RPMI7951 (cell line): ENCODE measurements around the gene BRICD5. TPM values are rescaled to one million over a fixed set of nuclear protein-coding genes. Genes with fewer than 3 reads are reported as not detected.

Source experiments
- DNase-seq: peaks from one replicate; pipeline ENCODE4 v3.0.0-alpha.2; 2012; ENCODE audit warnings: low read depth
- total RNA-seq: library from RNA; depleted of rRNA; stranded (reverse); fragments of >200 nt; shearing (Covaris generic); gene quantifications from 2 replicates; pipeline ENCODE4 v1.2.3, GENCODE V29; 2014

Gene BRICD5
- total RNA-seq, 1 experiment from 2014 or later = 0.96 TPM

- no peak for DNase-seq
Observed at GRCh38 chr16:2237493-2238149, 27.0 kb upstream of the BRICD5 start.

- DNase-seq = no peak
Observed at GRCh38 chr16:2237102-2237482, 26.4 kb upstream of the BRICD5 start.

- DNase-seq = no peak
Observed at GRCh38 chr16:2236337-2237101, 25.9 kb upstream of the BRICD5 start, which contains the start of gene DNASE1L2. DNASE1L2 (plus strand) TSS chr16:2236444; CDS start chr16:2236817, 373 bp downstream.

- DNase-seq = no peak
Observed at GRCh38 chr16:2235695-2236336, 25.2 kb upstream of the BRICD5 start.

GRCh38 chr16:2235234-2235651 lies 24.6 kb upstream of the BRICD5 start:
- no peak for DNase-seq

- no peak for DNase-seq
Observed at GRCh38 chr16:2234813-2235170, 24.1 kb upstream of the BRICD5 start.

GRCh38 chr16:2233872-2234812 lies 23.5 kb upstream of the BRICD5 start:
- DNase-seq = no peak

- DNase-seq = no peak
Observed at GRCh38 chr16:2233046-2233775, 22.5 kb upstream of the BRICD5 start.

- DNase-seq = no peak
Observed at GRCh38 chr16:2232094-2232990, 21.7 kb upstream of the BRICD5 start.

- no peak for DNase-seq
Observed at GRCh38 chr16:2231016-2231931, 20.6 kb upstream of the BRICD5 start.

GRCh38 chr16:2230376-2230775 lies 19.7 kb upstream of the BRICD5 start:
- no peak for DNase-seq

- no peak for DNase-seq
Observed at GRCh38 chr16:2229632-2230250, 19.1 kb upstream of the BRICD5 start.

GRCh38 chr16:2229091-2229490 lies 18.4 kb upstream of the BRICD5 start:
- no peak for DNase-seq

- no peak for DNase-seq
Observed at GRCh38 chr16:2228161-2228824, 17.6 kb upstream of the BRICD5 start.

GRCh38 chr16:2226918-2227317 lies 16.3 kb upstream of the BRICD5 start:
- DNase-seq = no peak

- DNase-seq = no peak
Observed at GRCh38 chr16:2226245-2226793, 15.7 kb upstream of the BRICD5 start.

GRCh38 chr16:2223942-2224486 lies 13.4 kb upstream of the BRICD5 start:
- peak; percentile 57 for DNase-seq
